A549 (cell line): Measurements from ENCODE around the gene BSPH1. TPM values are rescaled to one million over a fixed set of nuclear protein-coding genes. Genes with fewer than 3 reads are reported as not detected.

Experiments
- ATAC-seq, 2 experiments: fragments of 200-7000 bp in 1 of 2; fragments of >200 bp in 1 of 2; cut with Nextera tagmentation in 1 of 2; cut with Tn5 transposase in 1 of 2; 3 replicates each; pipeline versions ENCODE4 v1.8.0 to v1.9.1; 2018 to 2020; ENCODE audit warnings: mild to moderate bottlenecking in 1 of 2, moderate library complexity in 1 of 2
- CTCF ChIA-PET: fragments of 300-600 bp; sonication (Branson Sonifier 250); formaldehyde crosslinking; extraction: SDS; loops from one replicate; lab custom pipeline; 2021; ENCODE audit warnings: antibody characterized with exemption, inconsistent platforms; lab: Yijun Ruan, JAX
- POLR2A ChIA-PET: fragments of 350-600 bp; formaldehyde crosslinking; extraction: SDS; loops from one replicate; lab custom pipeline; 2021; ENCODE audit warnings: antibody characterized with exemption, inconsistent platforms; lab: Yijun Ruan, JAX
- DNase-seq, 2 experiments: peaks; one replicate each; pipeline versions ENCODE4 v3.0.0 to v3.0.0-alpha.2; 2011 to 2016; ENCODE audit warnings: low read depth in 1 of 2, low spot score in 1 of 2
- FAIRE-seq: peaks from 2 replicates; lab custom pipeline; 2011; peaks lifted over from hg19 to GRCh38; lab: Jason Lieb, UNC
- H3K27ac ChIP-seq, 2 experiments: fragments of >200 bp; sonication (Bioruptor Twin); formaldehyde crosslinking; 3 replicates each; pipeline ENCODE4 v1.5.1; 2016 to 2017
- H3K4me1 ChIP-seq: fragments of >200 bp; sonication (Bioruptor Twin); formaldehyde crosslinking; 3 replicates; pipeline ENCODE4 v1.6.1; 2016
- H3K4me2 ChIP-seq: fragments of >200 bp; sonication (Bioruptor Twin); formaldehyde crosslinking; 3 replicates; pipeline ENCODE4 v1.6.1; 2016
- H3K4me3 ChIP-seq: fragments of >200 bp; sonication (Bioruptor Twin); formaldehyde crosslinking; 3 replicates; pipeline ENCODE4 v1.5.1; 2016
- H3K9me3 ChIP-seq: fragments of >200 bp; sonication (Bioruptor Twin); formaldehyde crosslinking; 3 replicates; pipeline ENCODE4 v1.6.1; 2016
- BHLHE40 ChIP-seq: IDR thresholded peaks from 2 replicates; pipeline ENCODE4 v1.6.1; 2012; ENCODE audit warnings: low read depth, low read length, inconsistent platforms
- CBX8 ChIP-seq: fragments of 200-600 bp; sonication (generic); IDR thresholded peaks from 2 replicates; pipeline ENCODE4 v1.6.1; 2016
- CEBPB ChIP-seq, 2 experiments: fragments of >200 bp in 1 of 2; sonication (Bioruptor Twin) in 1 of 2; formaldehyde crosslinking in 1 of 2; IDR thresholded peaks; 2 replicates each; pipeline ENCODE4 v1.6.1; 2012 to 2016
- CHD2 ChIP-seq: fragments of 150-350 bp; IDR thresholded peaks from 2 replicates; pipeline ENCODE4 v1.6.1; 2014; ENCODE audit warnings: low read length; ENCODE audit not compliant: partially characterized antibody
- E2F6 ChIP-seq: IDR thresholded peaks from 2 replicates; pipeline ENCODE4 v1.6.1; 2012; ENCODE audit warnings: low read depth, borderline replicate concordance
- EHMT2 ChIP-seq: fragments of 200-600 bp; sonication (generic); IDR thresholded peaks from 2 replicates; pipeline ENCODE4 v1.6.1; 2016; ENCODE audit warnings: antibody characterized with exemption, low read depth, mild to moderate bottlenecking, moderate library complexity
- EP300 ChIP-seq, 2 experiments: fragments of >200 bp; sonication (Bioruptor Twin); formaldehyde crosslinking; IDR thresholded peaks; 2 replicates in 1 of 2; 3 replicates in 1 of 2; pipeline ENCODE4 v1.6.1; 2016 to 2017
- FOSL2 ChIP-seq, 2 experiments: fragments of 450-650 bp in 1 of 2; fragments of >200 bp in 1 of 2; sonication (Bioruptor Twin) in 1 of 2; formaldehyde crosslinking; IDR thresholded peaks; 2 replicates each; pipeline versions ENCODE4 v1.5.0 to v1.6.1; 2016 to 2020; ENCODE audit warnings: mild to moderate bottlenecking in 1 of 2, moderate library complexity in 1 of 2
- FOXS1 ChIP-seq: fragments of 250-450 bp; sonication (Bioruptor Pico); IDR thresholded peaks from 2 replicates; pipeline ENCODE4 v1.5.0; 2020; ENCODE audit warnings: mild to moderate bottlenecking, moderate library complexity
- HMGXB4 ChIP-seq: fragments of 250-450 bp; sonication (Bioruptor Pico); IDR thresholded peaks from 2 replicates; pipeline ENCODE4 v1.5.0; 2021; ENCODE audit warnings: mild to moderate bottlenecking, moderate library complexity, borderline replicate concordance
- HOXA7 ChIP-seq: fragments of 250-450 bp; sonication (Bioruptor Pico); IDR thresholded peaks from 2 replicates; pipeline ENCODE4 v1.5.0; 2020; ENCODE audit warnings: mild to moderate bottlenecking, moderate library complexity
- HOXB13 ChIP-seq: fragments of 250-450 bp; sonication (Bioruptor Pico); IDR thresholded peaks from 2 replicates; pipeline ENCODE4 v1.5.0; 2020; ENCODE audit warnings: low read depth, mild to moderate bottlenecking, moderate library complexity
- JUN ChIP-seq, 2 experiments: fragments of >200 bp; sonication (Bioruptor Twin); formaldehyde crosslinking; IDR thresholded peaks; 2 replicates in 1 of 2; 3 replicates in 1 of 2; pipeline ENCODE4 v1.6.1; 2016 to 2017
- MAZ ChIP-seq: fragments of 150-350 bp; IDR thresholded peaks from 2 replicates; pipeline ENCODE4 v1.6.1; 2014; ENCODE audit warnings: antibody characterized with exemption, low read depth, low read length, borderline replicate concordance
- RCOR1 ChIP-seq: fragments of 150-350 bp; IDR thresholded peaks from 2 replicates; pipeline ENCODE4 v1.6.1; 2014; ENCODE audit warnings: antibody characterized with exemption, low read length, low read depth
- RFX5 ChIP-seq: fragments of 450-650 bp; IDR thresholded peaks from 2 replicates; pipeline ENCODE4 v1.7.1; 2014; ENCODE audit warnings: antibody characterized with exemption, mild to moderate bottlenecking, moderate library complexity
- RNF2 ChIP-seq: fragments of 200-600 bp; sonication (generic); IDR thresholded peaks from 2 replicates; pipeline ENCODE4 v1.6.1; 2016; ENCODE audit warnings: low read depth, mild to moderate bottlenecking, antibody characterized with exemption, moderate library complexity, borderline replicate concordance
- SMC3 ChIP-seq: fragments of >200 bp; sonication (Bioruptor Twin); formaldehyde crosslinking; IDR thresholded peaks from 3 replicates; pipeline ENCODE4 v1.6.1; 2018; ENCODE audit warnings: inconsistent platforms
- SREBF2 ChIP-seq: fragments of 450-650 bp; IDR thresholded peaks from 2 replicates; pipeline ENCODE4 v1.6.1; 2014; ENCODE audit warnings: mild to moderate bottlenecking, moderate library complexity
- TFCP2L1 ChIP-seq: fragments of 250-450 bp; sonication (Bioruptor Pico); IDR thresholded peaks from 2 replicates; pipeline ENCODE4 v1.5.0; 2021; ENCODE audit warnings: mild to moderate bottlenecking
- USF2 ChIP-seq: fragments of 450-650 bp; IDR thresholded peaks from 2 replicates; pipeline ENCODE4 v1.6.1; 2014; ENCODE audit warnings: antibody characterized with exemption
- ZFP36 ChIP-seq: fragments of 450-650 bp; IDR thresholded peaks from 2 replicates; pipeline ENCODE4 v1.6.1; 2014; ENCODE audit warnings: borderline replicate concordance; ENCODE audit not compliant: partially characterized antibody
- WGBS: methylation state at CpG from one replicate; pipeline ENCODE4 v1.1.6; 2017; ENCODE audit errors: missing lambda C conversion rate; 5-methylcytosine and 5-hydroxymethylcytosine counted together
- polyA plus RNA-seq, 4 experiments: library from polyadenylated mRNA; depleted of rRNA in 3 of 4; stranded (reverse); fragments of >200 nt; fragmentation: RNase III in 1 of 4; extraction: RNeasy Plus Mini Kit Qiagen cat#74134 plus additional on column Dnase treatment in 1 of 4; gene quantifications; 2 replicates in 3 of 4; 3 replicates in 1 of 4; pipeline ENCODE4 v1.2.3, GENCODE V29; 2011 to 2017
- TF ChIP-seq, protein P1 (sequence below): fragments of >200 bp; sonication (Bioruptor Twin); formaldehyde crosslinking; IDR thresholded peaks from 3 replicates; pipeline ENCODE4 v1.5.1; 2016

BSPH1 gene
- polyA plus RNA-seq, 2 of the 4 experiments (the other 2 are of a cell fraction), result not detected

- H3K4me1 ChIP-seq, result no peaks in the 10 kb centered on the region
- H3K27ac ChIP-seq, result no peak within 1 kb of the TSS
- ATAC-seq (no peak), DNase-seq (no peak), FAIRE-seq (no peak)
- H3K4me3 ChIP-seq, result no peak within 1 kb of the TSS
- no peak for TF ChIP-seq TFCP2L1 (CRISPR knock-in tag)
- TF ChIP-seq HOXB13, result no peak
- TF ChIP-seq SMC3, result no peak
- no peak for TF ChIP-seq CEBPB (IDR thresholded peaks at IDR 0.05)
- TF ChIP-seq SREBF2, result no peak
- no peak for TF ChIP-seq JUN (IDR thresholded peaks at IDR 0.05)
- no peak for TF ChIP-seq EP300 (IDR thresholded peaks at IDR 0.05)
- TF ChIP-seq CBX8, result no peak
- TF ChIP-seq MAZ, result no peak
- TF ChIP-seq CHD2, result no peak
- no peak for TF ChIP-seq HOXA7
- TF ChIP-seq, protein P1, sequence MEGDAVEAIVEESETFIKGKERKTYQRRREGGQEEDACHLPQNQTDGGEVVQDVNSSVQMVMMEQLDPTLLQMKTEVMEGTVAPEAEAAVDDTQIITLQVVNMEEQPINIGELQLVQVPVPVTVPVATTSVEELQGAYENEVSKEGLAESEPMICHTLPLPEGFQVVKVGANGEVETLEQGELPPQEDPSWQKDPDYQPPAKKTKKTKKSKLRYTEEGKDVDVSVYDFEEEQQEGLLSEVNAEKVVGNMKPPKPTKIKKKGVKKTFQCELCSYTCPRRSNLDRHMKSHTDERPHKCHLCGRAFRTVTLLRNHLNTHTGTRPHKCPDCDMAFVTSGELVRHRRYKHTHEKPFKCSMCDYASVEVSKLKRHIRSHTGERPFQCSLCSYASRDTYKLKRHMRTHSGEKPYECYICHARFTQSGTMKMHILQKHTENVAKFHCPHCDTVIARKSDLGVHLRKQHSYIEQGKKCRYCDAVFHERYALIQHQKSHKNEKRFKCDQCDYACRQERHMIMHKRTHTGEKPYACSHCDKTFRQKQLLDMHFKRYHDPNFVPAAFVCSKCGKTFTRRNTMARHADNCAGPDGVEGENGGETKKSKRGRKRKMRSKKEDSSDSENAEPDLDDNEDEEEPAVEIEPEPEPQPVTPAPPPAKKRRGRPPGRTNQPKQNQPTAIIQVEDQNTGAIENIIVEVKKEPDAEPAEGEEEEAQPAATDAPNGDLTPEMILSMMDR, result no peak
- TF ChIP-seq FOSL2 (IDR thresholded peaks at IDR 0.05), result no peak
- TF ChIP-seq FOSL2 (CRISPR knock-in tag; IDR thresholded peaks at IDR 0.05), result no peak
- TF ChIP-seq USF2, result no peak
- TF ChIP-seq BHLHE40, result no peak
- CTCF ChIA-PET, result interaction anchor here (0.5 to 1.8 kb wide), 5 partner anchors 11 to 157 kb away, joined by 3 to 8 read pairs (median 4); no protein-coding TSS in a partner anchor
- H3K4me2 ChIP-seq, result no peak within 1 kb of the TSS
- H3K9me3 ChIP-seq, result no peaks in the 10 kb centered on the region
- WGBS, result 5% methylated on average over 5 of the region's 5 CpGs
- POLR2A ChIA-PET, result no interaction called here
These were observed 2.3 kb upstream of the BSPH1 start, which contains the start of gene ELSPBP1 for GRCh38 chr19:47994209-47994802. Gene ELSPBP1, plus strand, starts transcription at chr19:47994632. Its CDS starts 14,036 bp downstream, at chr19:48008668.

DNA sequence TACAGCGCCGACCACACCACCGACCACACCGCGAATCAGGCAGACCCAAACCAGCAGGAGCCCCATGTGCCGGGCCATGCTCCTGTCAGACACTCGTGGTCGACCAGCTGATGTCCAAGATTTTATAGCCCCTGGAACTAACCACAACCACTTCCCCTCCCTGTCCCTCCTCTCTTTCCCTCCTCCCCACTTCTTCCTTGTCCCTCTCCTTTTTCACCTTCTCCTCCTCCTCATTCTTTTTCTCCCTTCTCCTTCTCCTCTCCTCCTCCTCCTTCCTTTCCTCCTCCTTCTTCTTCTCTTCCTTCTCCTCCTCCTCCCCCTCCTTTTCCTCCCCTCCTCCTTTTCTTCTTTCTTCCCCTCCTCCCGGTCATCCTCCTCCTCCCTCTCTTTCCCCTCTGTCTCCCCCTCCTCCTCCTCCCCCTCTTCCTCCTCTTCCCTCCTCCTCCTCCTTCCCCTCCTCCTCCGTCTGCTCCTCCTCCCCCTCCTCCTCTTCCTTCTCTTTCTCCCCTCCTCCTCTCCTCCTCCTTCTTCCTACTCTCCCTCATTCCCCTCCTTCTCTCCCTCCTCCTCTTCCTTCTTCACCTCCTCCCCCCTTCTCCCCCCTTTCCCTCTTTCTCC lies 670 bp downstream of the BSPH1 start:
- Histone ChIP-seq H3K27ac (no peak overlapping the region), H3K9me3 (no peaks in the 10 kb centered on the region), H3K4me2 (no peak overlapping the region), H3K4me1 (no peaks in the 10 kb centered on the region), H3K4me3 (no peak overlapping the region)
- 66% methylated on average over 9 of the region's 10 CpGs for WGBS
- no peak for TF ChIP-seq HOXA7
- TF ChIP-seq RFX5, result no peak
- no peak for TF ChIP-seq HOXB13
- TF ChIP-seq E2F6, result no peak
- TF ChIP-seq EHMT2, result no peak
- TF ChIP-seq USF2, result no peak
- TF ChIP-seq FOXS1 (CRISPR knock-in tag), result no peak
- no peak for TF ChIP-seq BHLHE40
- TF ChIP-seq HMGXB4 (CRISPR knock-in tag), result no peak
- no peak for TF ChIP-seq ZFP36
- TF ChIP-seq RCOR1, result no peak
- TF ChIP-seq RNF2, result no peak
- ChIA-PET POLR2A (no interaction called here), CTCF (no interaction called here)
- no peak for DNase-seq
- FAIRE-seq, result no peak
- no peak for ATAC-seq
